Fibroblast of skin of left quadriceps (primary cell): ENCODE results near the gene USP25.
A peak's percentile ranks its signal among the peaks of the same experiment; 100 is the strongest.
"Not testable (repeated sequence)": the region's sequence is repeated elsewhere in the genome, so short reads cannot be mapped to it uniquely, and the experiment has no call there.

Experiments used
- DNase-seq, 2 experiments: peaks; one replicate each; pipeline ENCODE4 v3.0.0-alpha.2; 2013; ENCODE audit warnings: low read depth in 2 of 2

USP25 gene

DNA sequence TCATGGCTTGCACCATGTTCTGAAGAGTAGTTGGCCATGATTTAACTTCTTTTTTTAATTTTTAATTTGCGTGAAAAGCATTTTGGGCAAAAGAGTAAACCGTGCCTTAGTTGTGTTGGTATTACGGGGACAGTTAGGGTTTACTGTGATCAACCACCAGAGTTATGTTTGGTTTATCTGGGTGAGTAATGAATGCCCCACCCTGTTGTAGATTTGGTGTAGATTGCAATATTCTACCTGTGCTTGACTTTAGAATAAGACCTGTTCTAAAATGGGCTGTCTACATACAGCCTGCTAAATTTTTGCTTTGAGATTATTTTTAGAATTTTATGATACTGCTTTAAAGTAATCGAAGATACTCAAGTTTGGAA is 1.4 kb downstream of the USP25 start:
- no peak for DNase-seq

DNA sequence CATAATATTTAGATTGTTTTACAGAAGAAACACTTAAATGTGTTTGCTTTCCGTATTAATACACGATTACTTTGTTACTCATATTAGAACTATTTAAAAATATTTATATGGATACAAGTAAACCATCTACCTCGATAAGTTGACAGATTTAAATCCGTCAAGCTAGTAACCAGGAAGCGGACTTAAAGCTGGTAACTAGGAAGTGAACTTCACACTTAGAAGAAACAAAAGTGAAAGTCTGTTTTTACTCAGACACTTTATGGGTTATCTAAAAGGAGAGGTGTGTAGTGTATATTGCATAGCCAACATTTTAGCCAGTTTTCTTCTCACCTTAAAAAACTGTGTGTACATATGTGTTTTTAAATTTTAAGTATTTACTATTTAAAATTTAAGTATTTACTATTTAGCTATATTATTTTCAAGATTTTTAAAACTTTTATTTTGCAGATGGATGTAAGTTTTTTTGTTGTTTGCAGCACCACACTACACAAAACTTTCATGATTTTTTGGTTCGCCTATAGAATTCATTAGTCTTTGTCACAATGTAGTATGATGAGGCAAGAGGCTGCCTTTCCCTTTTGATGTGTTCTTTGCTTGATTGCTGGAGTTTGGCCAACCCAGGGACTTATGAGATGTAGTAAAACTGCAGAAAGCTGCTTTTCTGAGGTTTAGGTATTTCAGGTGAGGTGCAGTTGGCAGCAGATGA is 2.7 kb downstream of the USP25 start:
- no peak for DNase-seq

DNA sequence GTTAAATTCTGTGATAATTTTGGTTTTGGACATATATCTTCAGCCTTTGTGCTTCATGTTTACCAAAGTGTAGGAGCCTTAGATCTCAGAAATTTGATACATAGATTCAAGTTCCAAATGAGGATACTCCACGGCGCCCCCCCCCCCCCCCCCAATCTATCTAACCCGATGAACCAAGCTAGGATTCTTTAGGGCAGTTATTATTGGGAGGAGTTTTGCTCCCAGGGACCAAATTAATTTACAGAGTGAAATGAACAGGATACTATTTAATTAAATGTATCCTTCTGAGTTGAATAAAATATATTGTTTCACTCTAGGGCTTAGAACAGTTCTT is 3.2 kb downstream of the USP25 start:
- no peak for DNase-seq

DNA sequence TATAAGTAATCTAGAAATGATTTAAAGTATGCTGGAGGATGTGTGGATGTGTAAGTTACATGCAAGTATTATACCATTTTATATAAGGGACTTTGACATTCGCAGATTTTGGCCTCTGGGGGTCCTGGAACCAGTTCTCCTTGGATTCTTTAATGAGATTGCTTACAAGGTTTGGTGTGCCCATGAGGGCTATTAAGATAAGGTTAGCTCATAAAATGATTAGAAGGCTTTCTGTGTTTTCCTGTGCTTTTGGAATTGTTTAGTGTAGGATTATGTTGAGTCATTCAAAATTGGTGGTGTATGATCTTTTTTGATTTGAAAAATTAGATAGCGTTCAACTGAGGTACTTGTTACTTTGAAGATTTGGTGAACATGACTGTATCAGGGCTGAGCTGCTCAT is 5.6 kb downstream of the USP25 start:
- no peak for DNase-seq

DNA sequence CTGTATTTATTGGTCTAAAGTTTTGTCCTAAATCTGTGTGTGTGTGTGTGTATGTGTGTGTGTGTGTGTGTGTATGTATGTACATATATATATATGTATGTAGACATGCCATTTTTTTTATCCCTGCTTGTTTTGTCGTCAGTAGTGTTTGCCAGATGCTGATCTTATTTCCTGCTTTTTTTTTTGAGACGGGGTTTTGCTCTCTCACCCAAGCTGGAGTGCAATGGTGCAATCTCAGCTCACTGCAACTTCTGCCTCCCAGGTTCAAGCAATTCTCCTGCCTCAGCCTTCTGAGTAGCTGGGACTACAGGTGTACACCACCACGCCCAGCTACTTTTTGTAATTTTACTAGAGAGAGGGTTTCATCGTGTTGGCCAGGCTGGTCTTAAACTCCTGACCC is 6.1 kb downstream of the USP25 start:
- DNase-seq: not testable (repeated sequence)

DNA sequence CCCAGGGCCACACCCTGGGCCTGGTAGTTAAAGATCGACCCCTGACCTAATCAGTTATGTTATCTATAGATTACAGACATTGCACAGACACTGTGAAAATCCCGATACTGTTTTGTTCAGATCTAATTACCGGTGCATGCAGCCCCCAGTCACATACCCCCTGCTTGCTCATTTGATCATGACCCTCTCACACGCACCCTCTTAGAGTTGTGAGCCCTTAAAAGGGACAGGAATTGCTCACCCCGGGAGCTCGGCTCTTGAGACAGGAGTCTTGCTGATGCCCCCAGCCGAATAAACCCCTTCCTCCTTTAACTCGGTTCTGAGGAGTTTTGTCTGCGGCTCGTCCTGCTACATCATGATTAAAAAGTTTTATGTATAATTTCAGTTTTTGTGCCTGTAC is 9.0 kb downstream of the USP25 start:
- not testable (repeated sequence) for DNase-seq

DNA sequence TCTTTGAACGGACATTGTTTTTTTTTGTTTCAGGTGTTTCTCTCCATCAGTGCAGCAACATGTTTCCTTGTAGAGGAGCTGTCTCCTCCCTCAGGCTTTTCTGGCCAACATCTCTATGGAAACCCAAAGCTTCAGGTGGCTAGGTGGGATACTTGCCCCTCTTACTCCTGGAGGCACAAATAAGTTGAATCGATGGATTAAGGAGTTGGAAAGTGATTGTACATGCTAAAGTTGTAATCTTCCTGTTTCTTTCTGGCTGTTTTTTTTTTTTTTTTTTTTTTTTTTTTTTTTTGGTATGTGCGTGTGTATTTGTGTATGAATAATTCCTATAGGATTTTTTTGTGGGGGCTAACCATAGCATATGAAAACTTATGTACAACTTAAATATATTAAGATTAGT is 10.6 kb downstream of the USP25 start:
- DNase-seq: no peak

DNA sequence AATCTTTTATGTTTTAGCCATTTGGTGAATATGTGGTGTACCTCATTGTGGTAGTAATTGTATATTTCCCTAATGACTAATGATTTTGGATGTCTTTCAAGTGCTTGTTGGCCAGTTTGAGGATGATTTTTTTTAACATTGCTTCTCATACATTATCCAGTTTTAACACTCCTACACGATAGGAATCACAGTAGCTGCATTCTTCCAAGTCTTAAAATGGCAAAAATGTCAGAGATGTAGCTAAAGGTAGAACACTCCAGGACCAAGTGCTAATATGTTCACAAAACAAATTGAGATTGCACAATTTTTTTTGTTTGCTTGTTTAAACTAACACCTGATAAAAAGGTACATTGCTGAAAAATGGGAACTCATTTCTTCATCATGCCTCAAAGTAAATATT is 11.7 kb downstream of the USP25 start:
- peak; percentile 24 to 28 for DNase-seq

DNA sequence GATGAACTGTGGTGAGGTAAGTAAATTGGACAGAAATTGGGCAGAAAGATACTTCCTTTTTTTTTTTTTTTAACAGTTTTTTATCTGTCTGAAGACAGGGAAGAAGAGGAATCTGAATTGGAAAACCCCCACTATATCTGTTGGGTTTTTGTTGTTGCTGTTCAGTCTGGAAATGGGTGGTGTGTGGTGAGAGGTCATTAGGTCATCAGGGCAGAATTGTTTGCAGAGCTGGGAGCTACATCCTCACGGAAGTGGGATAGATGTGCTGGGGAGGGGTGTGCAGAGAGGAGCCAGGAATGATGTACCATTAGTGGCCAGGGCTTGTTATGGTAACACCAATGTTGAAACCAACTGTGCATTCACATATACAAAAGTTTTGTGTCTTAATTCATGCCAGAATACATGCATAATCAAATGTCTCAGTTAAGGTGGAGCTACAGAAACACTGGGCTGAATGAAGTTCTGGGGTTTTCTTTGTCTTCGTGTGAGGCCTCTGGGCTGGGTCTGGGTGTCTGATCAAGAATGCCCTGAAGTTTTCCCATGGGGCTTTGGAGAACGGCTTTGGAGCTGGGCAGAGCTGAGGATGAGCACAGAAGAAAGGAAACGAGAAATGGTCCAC is 12.4 kb downstream of the USP25 start:
- no peak for DNase-seq

DNA sequence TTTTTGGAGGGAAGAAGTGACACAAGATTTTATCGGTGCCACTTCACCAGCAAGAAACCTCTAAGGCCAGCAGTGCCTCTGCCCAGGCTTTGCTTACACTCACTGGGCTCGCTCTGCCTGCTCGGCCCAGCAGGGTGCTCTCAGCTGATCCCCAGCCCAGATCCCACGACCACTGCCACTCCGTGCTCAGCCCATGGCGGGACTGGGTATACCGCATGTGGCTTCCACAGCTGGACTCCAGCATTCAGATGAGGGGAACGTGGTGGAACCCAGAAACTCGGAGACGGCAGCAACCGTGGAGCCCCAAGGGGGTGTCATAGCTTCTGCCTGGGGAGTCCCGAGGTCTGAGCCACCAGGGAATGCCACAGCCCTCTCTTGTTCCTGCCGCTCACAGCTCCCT is 12.9 kb downstream of the USP25 start:
- no peak for DNase-seq

DNA sequence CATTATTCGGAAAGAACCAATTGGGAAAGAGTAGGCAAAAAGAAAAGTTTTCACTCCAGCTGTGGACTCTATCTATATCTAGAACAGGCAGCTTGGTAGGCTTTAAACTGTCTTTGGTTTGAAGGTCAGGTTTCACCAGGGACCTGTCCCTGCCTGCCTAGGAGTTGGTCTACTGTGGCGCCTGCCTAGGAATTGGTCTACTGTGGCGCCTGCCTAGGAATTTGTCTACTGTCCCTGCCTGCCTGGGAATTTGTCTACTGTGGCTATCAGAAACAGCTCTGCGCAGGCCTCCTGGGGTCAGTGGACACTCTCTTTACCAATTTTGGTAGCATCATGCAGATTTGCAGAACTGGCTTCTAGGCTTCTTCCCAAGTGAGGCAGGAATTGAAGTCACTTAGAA is 13.8 kb downstream of the USP25 start:
- no peak for DNase-seq

DNA sequence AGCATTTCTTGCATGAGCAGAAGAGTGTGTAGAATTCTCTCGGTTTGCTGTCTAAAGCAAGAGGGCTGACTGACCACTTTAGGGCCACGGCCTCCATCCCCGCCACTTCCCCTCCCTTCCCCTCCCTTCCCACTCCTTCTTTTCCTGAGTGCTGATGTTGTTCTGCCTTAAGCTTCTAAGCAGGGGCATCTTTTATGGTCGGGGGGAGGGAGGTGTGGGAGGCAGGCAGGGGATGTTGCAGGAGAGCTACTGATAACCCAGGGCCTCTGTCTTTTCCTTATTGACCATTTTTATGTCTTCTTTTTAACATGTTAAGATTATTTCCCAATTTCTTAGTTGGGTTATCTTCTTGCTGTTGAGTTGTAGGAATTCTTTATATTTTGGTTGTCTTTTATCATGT is 15.1 kb downstream of the USP25 start:
- no peak for DNase-seq

DNA sequence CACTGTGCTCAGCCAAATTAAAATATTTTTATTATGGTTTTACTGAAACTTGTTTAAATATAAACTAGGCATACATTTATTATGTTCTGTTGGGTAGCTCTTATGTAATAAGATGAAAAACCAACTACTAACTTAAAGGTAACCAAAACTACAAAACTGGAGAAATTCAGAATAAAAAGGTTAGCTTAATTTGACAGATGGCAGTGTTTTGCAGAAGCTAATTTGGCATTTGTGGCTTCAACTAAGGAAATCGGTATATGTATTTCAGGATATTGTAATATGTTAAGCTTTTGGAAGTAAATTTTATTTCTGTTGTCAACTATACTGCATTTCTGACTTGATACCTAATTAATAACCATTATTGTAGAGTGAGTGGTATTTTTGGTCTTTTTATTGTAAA is 18.8 kb downstream of the USP25 start:
- DNase-seq: no peak

DNA sequence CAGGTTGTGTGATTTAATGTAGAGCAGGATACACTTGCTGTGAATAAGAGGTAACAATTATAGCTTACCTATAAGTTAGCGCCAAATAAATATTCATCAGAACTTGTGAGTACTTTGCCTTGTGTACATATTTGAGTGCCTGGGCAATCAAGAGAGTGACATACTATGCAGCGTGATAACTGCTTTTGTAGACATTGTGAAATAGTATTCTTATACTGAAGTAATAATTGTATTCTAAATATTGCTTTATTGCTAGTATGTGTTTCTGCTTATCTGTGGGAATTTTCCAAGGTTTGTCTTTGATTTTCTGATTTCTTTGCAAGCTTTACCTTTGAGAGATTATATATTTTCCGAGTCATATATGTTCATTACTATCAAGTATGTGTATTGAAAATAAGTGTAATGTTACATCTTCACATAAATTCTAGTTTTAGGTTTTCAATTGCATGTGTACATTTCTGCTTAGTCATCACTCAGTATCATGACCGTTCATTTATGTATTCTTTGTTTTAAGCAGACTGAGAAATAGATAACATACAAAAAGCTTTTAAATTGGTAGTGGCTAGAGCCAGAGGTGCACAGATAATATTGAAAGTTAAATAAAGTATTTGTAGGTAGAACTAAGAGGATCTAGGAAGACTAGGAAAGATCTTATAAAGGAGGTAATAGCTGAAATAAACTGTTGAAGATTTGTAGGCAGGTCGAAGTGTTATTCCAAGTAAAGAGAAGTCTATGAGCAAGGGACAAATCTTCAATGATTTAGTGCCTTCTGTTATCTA is 19.5 kb downstream of the USP25 start:
- no peak for DNase-seq

DNA sequence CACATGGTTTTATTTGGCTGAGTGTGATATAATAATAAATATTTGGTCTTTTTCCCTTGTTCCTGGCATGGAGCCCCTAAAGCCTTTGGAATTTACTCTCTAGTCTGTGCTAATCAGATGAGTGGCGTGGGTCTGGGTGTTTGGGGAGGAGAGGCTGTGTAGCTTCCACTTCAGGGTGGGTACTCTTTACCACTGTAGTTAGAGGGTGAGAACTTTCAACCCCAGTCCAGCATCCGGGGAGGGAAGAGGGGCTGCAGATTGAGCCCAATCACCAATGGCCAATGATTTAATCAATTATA is 20.0 kb downstream of the USP25 start:
- DNase-seq: no peak

DNA sequence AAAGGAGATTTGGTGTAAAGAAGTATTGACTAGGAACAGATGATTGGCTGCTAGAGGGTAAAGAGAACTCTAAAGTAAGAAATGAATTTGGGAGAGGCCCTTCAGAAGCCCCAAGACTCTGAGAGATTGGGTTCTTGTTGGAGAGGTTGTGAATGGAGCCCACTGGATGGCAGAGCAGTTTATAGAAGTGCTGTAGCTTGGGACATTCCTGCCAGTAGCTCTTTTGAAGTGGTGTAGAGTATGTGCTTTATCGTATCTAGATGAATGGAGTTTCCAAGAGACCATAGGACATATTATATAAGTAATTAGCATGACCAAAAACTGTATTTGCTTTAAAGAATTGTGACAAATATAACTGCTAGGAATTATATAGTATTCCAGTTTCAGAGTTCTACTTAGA is 21.3 kb downstream of the USP25 start:
- DNase-seq: no peak

DNA sequence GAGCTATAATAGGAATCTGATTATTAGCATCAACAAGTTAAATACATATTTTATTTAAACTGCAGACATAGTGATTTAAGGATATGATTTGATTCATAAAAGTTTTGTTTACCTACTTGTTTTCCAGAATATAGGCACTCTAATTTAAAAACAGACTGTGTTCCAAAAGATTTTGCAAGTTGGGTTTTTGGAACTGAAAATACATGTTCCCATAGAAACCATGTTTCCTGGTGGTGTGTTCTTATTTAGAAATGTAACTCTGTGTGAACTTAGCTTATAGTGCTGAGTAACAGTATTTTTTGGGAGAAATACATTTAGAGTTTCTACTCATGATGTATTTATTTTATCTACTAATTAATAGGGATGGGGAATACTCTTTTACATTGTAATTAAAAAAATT is 21.8 kb downstream of the USP25 start:
- no peak for DNase-seq

DNA sequence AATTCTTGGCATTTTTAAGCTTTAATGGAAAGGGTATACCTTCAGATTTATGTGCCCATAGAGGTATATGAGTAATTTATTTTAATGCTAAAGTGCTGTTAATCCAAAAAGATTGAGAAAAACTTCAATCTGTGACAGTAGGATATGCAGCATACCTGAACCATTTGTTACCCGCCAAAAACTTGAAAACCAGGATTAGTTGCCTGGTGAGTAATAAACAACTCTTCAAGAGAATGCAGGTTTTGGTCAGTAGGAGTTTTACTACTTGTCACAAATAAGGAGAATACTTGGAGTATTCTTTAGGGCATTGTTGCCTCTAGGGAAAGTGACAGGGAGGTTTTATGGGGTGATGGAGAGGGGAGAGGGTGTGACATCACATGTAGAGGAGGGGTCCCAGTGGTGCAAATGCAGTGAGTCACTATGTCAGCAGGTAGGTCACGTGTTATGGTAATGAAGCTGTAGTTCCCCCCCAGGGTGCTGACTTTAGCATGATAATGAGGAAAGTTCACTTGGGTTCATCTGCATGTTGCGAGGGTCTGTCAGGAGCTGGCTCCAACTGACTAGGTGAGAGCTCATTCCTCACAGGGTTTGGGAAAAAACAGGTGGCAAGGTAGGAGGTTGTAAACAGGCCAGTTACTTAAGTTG is 23.1 kb downstream of the USP25 start:
- DNase-seq: no peak

DNA sequence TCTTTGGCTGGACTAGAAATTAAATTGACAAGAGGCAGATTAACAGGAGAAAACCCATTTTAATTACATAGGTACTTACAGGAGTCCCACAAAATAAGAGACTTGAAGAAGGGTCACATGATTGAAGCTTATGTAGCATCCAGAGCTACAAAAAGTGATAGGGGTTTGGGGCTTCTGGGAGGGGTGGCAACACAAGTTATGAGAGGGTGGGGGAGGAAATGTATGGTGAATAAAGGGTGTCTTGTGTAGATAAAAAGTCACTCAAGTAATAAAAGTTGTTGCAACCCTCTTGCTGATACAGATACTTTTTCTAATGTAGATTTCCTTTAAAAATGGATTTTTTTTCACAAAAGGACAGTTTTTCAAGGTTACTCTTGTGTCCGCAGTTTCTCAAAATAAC is 24.0 kb downstream of the USP25 start:
- DNase-seq: no peak

DNA sequence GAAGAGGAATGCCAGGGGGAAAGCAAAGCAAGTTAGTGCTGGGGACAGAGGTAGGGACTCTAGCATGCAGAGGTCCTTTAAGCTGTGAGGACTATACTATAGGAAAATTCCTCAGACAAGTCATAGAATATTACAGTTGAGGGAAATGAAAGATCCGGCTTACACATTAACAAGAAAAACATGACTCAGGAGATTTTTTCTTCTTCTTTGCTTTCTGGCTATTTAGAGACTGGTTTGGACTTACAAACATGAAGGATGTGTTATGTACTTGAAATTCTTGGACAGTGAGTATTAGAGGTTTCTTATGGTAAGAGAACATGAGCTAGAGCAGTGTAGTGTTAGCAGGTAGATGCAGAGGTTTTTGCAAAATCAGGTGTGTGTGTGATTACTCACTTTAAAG is 24.9 kb downstream of the USP25 start:
- DNase-seq: no peak

DNA sequence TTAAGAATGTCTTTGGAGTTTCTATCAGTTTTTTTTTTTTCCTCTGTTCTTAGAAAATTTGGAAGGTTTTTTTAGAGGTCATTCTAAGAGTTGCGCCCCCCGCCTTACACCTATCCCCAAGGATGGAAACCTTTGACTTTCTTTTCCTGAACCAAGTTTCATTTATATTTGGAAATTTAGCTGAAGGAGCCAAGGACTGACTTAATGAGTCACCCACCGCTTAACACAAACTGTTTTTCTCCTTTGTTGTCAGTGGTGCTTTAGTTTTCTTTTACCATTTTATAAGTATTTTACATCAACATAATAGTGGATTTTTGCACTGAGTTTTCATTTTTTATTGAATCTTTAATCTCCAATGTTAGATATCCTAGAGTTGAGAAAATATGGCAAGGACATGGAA is 25.3 kb downstream of the USP25 start:
- DNase-seq: no peak

DNA sequence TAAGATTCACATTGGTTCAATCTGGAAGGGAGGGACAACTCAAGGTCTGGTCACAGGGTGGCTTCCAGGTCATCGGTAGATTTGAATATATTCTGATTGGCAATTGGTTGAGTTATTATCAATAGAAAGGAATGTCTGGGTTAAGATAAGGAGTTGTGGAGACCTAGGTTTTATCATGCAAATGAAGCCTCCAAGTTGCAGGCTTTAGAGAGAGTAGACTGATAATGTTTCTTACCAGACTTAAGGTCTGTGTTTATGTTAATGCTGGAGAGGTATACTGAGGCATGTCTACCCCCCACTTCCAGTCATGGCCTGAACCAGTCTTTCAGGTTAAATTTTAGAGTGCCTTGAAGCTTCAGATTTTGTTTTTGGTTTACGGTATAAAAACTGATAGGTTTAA is 29.7 kb downstream of the USP25 start:
- DNase-seq: no peak

DNA sequence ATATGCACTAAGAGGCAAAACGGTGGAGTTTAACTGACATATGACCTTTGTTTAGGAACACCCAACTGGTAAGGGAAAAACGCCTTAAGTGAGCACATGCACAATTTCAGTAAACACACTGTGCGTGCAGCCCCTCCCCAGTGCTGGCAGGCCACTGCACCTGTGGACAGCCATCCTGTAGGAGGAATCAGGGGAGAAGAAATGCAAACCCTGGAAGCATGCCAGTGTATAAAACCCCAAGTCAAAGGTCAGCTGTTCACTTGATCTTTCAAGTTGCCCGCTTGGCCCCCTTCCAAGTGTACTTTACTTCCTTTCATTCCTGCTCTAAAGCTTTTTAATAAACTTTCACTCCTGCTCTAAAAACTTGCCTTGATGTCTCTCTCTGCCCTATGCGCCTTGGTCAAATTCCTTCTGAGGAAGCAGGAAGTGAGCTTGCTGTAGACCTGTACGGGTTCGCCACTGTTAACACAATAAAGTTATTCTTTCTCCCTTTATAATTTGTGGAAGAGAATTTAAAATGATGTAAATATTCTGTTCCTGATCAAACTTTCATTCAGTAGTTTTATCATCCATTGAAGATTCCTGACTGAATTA is 31.8 kb downstream of the USP25 start:
- no peak for DNase-seq
